ENCODE data around the gene NKX2-2.

DNA sequence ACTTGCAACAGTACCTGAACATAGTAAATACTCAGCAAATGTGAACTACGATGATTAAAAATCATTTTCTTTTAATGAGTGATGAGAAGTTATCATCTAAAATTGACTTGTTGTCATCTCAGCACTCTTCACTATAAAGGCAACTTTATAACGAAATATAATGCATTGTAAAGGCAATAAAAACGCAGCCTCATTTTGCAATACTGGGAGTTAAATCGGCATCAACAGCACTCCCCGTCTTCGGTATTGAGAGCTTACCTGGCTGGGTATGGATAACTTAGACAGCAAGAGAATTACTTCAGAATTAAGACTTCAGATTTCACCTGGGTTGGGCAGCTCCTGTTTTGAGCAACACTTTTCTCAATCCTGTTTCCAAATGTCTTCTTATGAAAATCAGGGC lies 20.8 kb downstream of the NKX2-2 start:
- TF ChIP-seq BHLHE40 (IDR thresholded peaks at IDR 0.05; ENCODE audit: borderline replicate concordance) (no peak), PKNOX1 (IDR thresholded peaks at IDR 0.05) (no peak), ELF4 (IDR thresholded peaks at IDR 0.05) (no peak), SP1 (IDR thresholded peaks at IDR 0.05) (no peak), SUZ12 (IDR thresholded peaks at IDR 0.05) (no peak), HDGF (IDR thresholded peaks at IDR 0.05; ENCODE audit: borderline replicate concordance) (no peak), FOXA1 (IDR thresholded peaks at IDR 0.05) (no peak), FOXM1 (IDR thresholded peaks at IDR 0.05; ENCODE audit: borderline replicate concordance) (no peak), TARDBP (IDR thresholded peaks at IDR 0.05) (no peak), L3MBTL2 (conservative IDR thresholded peaks at IDR 0.05) (no peak), NFRKB (IDR thresholded peaks at IDR 0.05) (no peak), FOXK2 (IDR thresholded peaks at IDR 0.05) (no peak), CTBP1 (IDR thresholded peaks at IDR 0.05; ENCODE audit: borderline replicate concordance) (no peak)
